Peyer's patch (tissue), 4 donors: Measurements from ENCODE around the gene NFASC. TPM values are rescaled to one million over a fixed set of nuclear protein-coding genes. Genes with fewer than 3 reads are reported as not detected.

Experiments used
- DNase-seq, 3 donors: peaks; one replicate each; pipeline ENCODE4 v3.0.0-alpha.2; 2017 to 2019
- H3K27ac ChIP-seq, 4 donors: fragments of 200-600 bp; sonication (generic); one replicate each; pipeline ENCODE4 v1.5.1; 2016 to 2019
- H3K27me3 ChIP-seq, 2 donors: fragments of 200-600 bp; sonication (generic); one replicate each; pipeline ENCODE4 v1.5.1; 2019
- H3K36me3 ChIP-seq, 3 donors: fragments of 200-600 bp; sonication (generic); one replicate each; pipeline ENCODE4 v1.5.1; 2016 to 2019
- H3K4me1 ChIP-seq, 4 donors: fragments of 200-600 bp; sonication (generic); one replicate each; pipeline ENCODE4 v1.5.1; 2016 to 2019
- H3K4me3 ChIP-seq, 4 donors: fragments of 200-600 bp; sonication (generic); 1 replicate in 3 of 4; 2 replicates in 1 of 4; pipeline ENCODE4 v1.5.1; 2016 to 2019; ENCODE audit warnings: mild to moderate bottlenecking in 1 of 4
- H3K9me3 ChIP-seq, 4 donors: fragments of 200-600 bp; sonication (generic); one replicate each; pipeline ENCODE4 v1.5.1; 2016 to 2019; ENCODE audit warnings: mild to moderate bottlenecking in 1 of 4
- CTCF ChIP-seq, 6 experiments: fragments of 450-650 bp in 4 of 6; fragments of 200-600 bp in 2 of 6; sonication (generic) in 1 of 6; IDR thresholded peaks; one replicate each; pipeline ENCODE4 v1.5.1; 2017 to 2019; ENCODE audit warnings: antibody characterized with exemption in 6 of 6, mild to moderate bottlenecking in 3 of 6, moderate library complexity in 1 of 6
- POLR2A ChIP-seq, 2 donors: fragments of 450-650 bp; IDR thresholded peaks; one replicate each; pipeline ENCODE4 v1.5.1; 2017; ENCODE audit warnings: antibody characterized with exemption in 2 of 2, mild to moderate bottlenecking in 2 of 2, moderate library complexity in 2 of 2
- total RNA-seq, 4 donors: library from RNA; depleted of rRNA; stranded (reverse); fragments of >200 nt; gene quantifications; one replicate each; pipeline ENCODE4 v1.1.0, GENCODE V29; 2016

NFASC gene
- total RNA-seq, 4 donors from 2014 or later = 3.2 to 90.0 (median 13.2) TPM

- Histone ChIP-seq H3K4me3 (no peak overlapping the region), H3K4me1 (no peaks in the 10 kb centered on the region), H3K27ac (no peak overlapping the region), H3K9me3 (no peaks in the 10 kb centered on the region), H3K27me3 (no peaks in the 10 kb centered on the region), H3K36me3 (no peaks in the 10 kb centered on the region)
- TF ChIP-seq CTCF (IDR thresholded peaks at IDR 0.05) = no peak
- TF ChIP-seq POLR2A (IDR thresholded peaks at IDR 0.05) = no peak
- no peak for DNase-seq
Observed at GRCh38 chr1:204943495-204943894, 72.8 kb downstream of the NFASC start.

GRCh38 chr1:204944662-204945061, 74.0 kb downstream of the NFASC start:
- DNase-seq = no peak
- Histone ChIP-seq H3K27ac (no peak overlapping the region), H3K4me3 (no peak overlapping the region), H3K27me3 (no peaks in the 10 kb centered on the region), H3K36me3 (no peaks in the 10 kb centered on the region), H3K9me3 (no peaks in the 10 kb centered on the region), H3K4me1 (no peaks in the 10 kb centered on the region)
- TF ChIP-seq CTCF (IDR thresholded peaks at IDR 0.05) = no peak
- no peak for TF ChIP-seq POLR2A (IDR thresholded peaks at IDR 0.05)

GRCh38 chr1:204945565-204945977, 74.9 kb downstream of the NFASC start:
- no peaks in the 10 kb centered on the region for H3K4me1 ChIP-seq
- no peaks in the 10 kb centered on the region for H3K9me3 ChIP-seq
- no peak overlapping the region for H3K4me3 ChIP-seq
- no peaks in the 10 kb centered on the region for H3K27me3 ChIP-seq
- no peak overlapping the region for H3K27ac ChIP-seq
- TF ChIP-seq POLR2A (IDR thresholded peaks at IDR 0.05) = no peak
- no peak for TF ChIP-seq CTCF (IDR thresholded peaks at IDR 0.05)
- no peaks in the 10 kb centered on the region for H3K36me3 ChIP-seq
- DNase-seq = no peak

- no peak for DNase-seq
- Histone ChIP-seq H3K27ac (no peak overlapping the region), H3K27me3 (no peaks in the 10 kb centered on the region), H3K4me3 (no peak overlapping the region), H3K36me3 (no peaks in the 10 kb centered on the region), H3K4me1 (no peaks in the 10 kb centered on the region), H3K9me3 (no peaks in the 10 kb centered on the region)
- no peak for TF ChIP-seq POLR2A (IDR thresholded peaks at IDR 0.05)
- TF ChIP-seq CTCF (IDR thresholded peaks at IDR 0.05) = no peak
Observed at GRCh38 chr1:204946640-204947039, 76.0 kb downstream of the NFASC start.

GRCh38 chr1:204947338-204947737, 76.7 kb downstream of the NFASC start:
- no peaks in the 10 kb centered on the region for H3K36me3 ChIP-seq
- DNase-seq = no peak
- no peaks in the 10 kb centered on the region for H3K4me1 ChIP-seq
- H3K27ac ChIP-seq = no peak overlapping the region
- TF ChIP-seq CTCF (IDR thresholded peaks at IDR 0.05) (no peak), POLR2A (IDR thresholded peaks at IDR 0.05) (no peak)
- no peaks in the 10 kb centered on the region for H3K27me3 ChIP-seq
- H3K9me3 ChIP-seq = no peaks in the 10 kb centered on the region
- no peak overlapping the region for H3K4me3 ChIP-seq

- no peaks in the 10 kb centered on the region for H3K36me3 ChIP-seq
- H3K27ac ChIP-seq = no peak overlapping the region
- H3K9me3 ChIP-seq = no peaks in the 10 kb centered on the region
- TF ChIP-seq POLR2A (IDR thresholded peaks at IDR 0.05) (no peak), CTCF (IDR thresholded peaks at IDR 0.05) (no peak)
- no peak overlapping the region for H3K4me3 ChIP-seq
- no peaks in the 10 kb centered on the region for H3K27me3 ChIP-seq
- DNase-seq = no peak
- H3K4me1 ChIP-seq = no peaks in the 10 kb centered on the region
Observed at GRCh38 chr1:204947747-204948146, 77.1 kb downstream of the NFASC start.
